Liver (tissue), 3 donors: ENCODE measurements around the gene CRELD2.

Experiments used
- HNF4G ChIP-seq: IDR thresholded peaks from 2 replicates; pipeline ENCODE4 v1.6.1; 2016; ENCODE audit warnings: antibody characterized with exemption
- RAD21 ChIP-seq, 2 donors: IDR thresholded peaks; 2 replicates each; pipeline ENCODE4 v1.6.1; 2016; ENCODE audit warnings: antibody characterized with exemption in 2 of 2, mild to moderate bottlenecking in 2 of 2
- REST ChIP-seq: IDR thresholded peaks from 2 replicates; pipeline ENCODE4 v1.6.1; 2016; ENCODE audit warnings: antibody characterized with exemption, mild to moderate bottlenecking
- TF ChIP-seq, protein P1 (sequence below): fragments of 150-350 bp; IDR thresholded peaks from 2 replicates; pipeline ENCODE4 v1.5.1; 2017; ENCODE audit warnings: improper control_type of control experiment, low read depth, low read length; ENCODE audit not compliant: missing input control
- donor health status: healthy.
- donor health status: healthy.

DNA sequence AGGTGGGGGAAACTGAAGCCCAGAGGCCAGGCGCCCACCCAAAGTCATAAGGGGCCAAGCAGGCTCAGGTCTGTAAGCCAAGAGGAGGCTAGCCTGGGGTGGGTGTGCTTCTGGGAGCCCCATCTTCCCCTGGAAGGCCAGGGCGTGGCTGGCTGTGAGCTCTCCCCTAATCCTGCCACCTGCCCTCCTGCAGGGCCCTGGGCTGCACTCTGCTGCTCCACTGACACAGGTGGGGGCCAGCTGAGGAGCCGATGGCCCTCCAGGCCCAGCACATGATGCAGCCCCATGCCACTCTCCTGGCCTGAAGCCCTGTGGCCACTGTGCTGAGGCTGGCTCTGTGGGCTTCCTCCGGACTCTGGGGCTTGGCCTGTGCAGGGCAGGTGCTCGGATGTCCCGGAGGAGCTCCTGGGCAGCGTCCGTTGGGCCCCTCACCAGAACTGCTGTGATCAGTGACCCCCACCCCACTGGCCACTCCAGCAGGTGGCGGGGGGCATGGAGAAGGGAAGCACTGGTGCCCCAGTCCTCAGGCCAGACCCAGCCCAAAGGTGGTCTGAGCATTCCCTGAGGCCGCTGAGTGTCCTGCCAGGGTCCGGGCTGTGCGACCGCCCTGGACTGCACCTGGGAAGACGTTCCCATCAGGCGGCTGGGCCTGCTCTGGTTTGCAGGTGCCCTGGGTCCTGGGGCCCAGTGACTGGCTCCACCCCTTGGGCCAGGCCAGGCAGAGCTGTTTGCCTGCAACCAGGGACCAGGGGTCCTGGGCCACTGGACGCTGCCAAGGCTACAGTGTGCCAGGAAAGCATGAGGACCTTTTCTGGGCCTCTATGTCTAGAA, 50.6 kb downstream of the CRELD2 start:
- TF ChIP-seq, protein P1, sequence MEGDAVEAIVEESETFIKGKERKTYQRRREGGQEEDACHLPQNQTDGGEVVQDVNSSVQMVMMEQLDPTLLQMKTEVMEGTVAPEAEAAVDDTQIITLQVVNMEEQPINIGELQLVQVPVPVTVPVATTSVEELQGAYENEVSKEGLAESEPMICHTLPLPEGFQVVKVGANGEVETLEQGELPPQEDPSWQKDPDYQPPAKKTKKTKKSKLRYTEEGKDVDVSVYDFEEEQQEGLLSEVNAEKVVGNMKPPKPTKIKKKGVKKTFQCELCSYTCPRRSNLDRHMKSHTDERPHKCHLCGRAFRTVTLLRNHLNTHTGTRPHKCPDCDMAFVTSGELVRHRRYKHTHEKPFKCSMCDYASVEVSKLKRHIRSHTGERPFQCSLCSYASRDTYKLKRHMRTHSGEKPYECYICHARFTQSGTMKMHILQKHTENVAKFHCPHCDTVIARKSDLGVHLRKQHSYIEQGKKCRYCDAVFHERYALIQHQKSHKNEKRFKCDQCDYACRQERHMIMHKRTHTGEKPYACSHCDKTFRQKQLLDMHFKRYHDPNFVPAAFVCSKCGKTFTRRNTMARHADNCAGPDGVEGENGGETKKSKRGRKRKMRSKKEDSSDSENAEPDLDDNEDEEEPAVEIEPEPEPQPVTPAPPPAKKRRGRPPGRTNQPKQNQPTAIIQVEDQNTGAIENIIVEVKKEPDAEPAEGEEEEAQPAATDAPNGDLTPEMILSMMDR: no peak
- TF ChIP-seq HNF4G: no peak
- TF ChIP-seq RAD21 (IDR thresholded peaks at IDR 0.05): no peak
- TF ChIP-seq REST: no peak
